Vagina (tissue), 2 donors: Measurements from ENCODE around the gene S100A3.

Experiments
- CTCF ChIP-seq, 3 experiments: fragments of 450-650 bp in 2 of 3; fragments of 200-600 bp in 1 of 3; sonication (generic) in 1 of 3; IDR thresholded peaks; one replicate each; pipeline ENCODE4 v1.5.1; 2017 to 2019; ENCODE audit warnings: antibody characterized with exemption in 3 of 3, mild to moderate bottlenecking in 2 of 3, moderate library complexity in 2 of 3
- POLR2A ChIP-seq, 2 donors: fragments of 450-650 bp; IDR thresholded peaks; one replicate each; pipeline ENCODE4 v1.6.1; 2017; ENCODE audit warnings: antibody characterized with exemption in 2 of 2, mild to moderate bottlenecking in 2 of 2, moderate library complexity in 2 of 2

- TF ChIP-seq CTCF (IDR thresholded peaks at IDR 0.05) = no peak
- TF ChIP-seq POLR2A (IDR thresholded peaks at IDR 0.05) = no peak
Measured at GRCh38 chr1:153592748-153593147, 43.7 kb upstream of the S100A3 start.
